ENCODE results near the gene SHROOM3.

DNA sequence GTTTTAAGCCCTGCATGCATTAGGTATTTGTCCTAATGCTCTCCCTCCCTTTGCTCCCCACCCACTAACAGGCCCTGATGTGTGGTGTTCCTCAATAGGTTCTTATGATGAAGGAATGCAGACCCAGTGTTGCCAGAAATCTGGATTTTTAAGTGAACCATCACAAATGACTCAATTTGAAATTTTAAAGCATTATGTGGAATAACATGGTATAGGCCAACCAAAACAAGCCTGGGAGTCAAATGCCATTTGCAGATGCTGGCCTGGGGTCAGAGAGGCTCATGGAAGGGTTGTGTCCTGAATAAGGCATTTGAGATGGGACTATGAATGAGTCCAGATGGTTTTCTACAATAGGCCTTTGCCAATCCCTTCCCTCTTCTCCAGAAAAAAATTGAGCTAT, 179.6 kb downstream of the SHROOM3 start:
- TF ChIP-seq, protein P1, sequence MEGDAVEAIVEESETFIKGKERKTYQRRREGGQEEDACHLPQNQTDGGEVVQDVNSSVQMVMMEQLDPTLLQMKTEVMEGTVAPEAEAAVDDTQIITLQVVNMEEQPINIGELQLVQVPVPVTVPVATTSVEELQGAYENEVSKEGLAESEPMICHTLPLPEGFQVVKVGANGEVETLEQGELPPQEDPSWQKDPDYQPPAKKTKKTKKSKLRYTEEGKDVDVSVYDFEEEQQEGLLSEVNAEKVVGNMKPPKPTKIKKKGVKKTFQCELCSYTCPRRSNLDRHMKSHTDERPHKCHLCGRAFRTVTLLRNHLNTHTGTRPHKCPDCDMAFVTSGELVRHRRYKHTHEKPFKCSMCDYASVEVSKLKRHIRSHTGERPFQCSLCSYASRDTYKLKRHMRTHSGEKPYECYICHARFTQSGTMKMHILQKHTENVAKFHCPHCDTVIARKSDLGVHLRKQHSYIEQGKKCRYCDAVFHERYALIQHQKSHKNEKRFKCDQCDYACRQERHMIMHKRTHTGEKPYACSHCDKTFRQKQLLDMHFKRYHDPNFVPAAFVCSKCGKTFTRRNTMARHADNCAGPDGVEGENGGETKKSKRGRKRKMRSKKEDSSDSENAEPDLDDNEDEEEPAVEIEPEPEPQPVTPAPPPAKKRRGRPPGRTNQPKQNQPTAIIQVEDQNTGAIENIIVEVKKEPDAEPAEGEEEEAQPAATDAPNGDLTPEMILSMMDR (IDR thresholded peaks at IDR 0.05), result no peak
- TF ChIP-seq POLR2AphosphoS5 (IDR thresholded peaks at IDR 0.05) (no peak), POLR2A (IDR thresholded peaks at IDR 0.05) (no peak)
